HG02610 (cell line): ENCODE data around the gene NUDT10.
"Not testable (repeated sequence)": the region's sequence is repeated elsewhere in the genome, so short reads cannot be mapped to it uniquely, and the experiment has no call there.

ENCODE experiments used
- ATAC-seq: cut with Tn5 transposase; IDR thresholded peaks from one replicate; pipeline ENCODE4 v1.9.1; 2021; ENCODE audit warnings: mild to moderate bottlenecking, moderate library complexity; ENCODE audit not compliant: unreplicated experiment

NUDT10 gene

GRCh38 chrX:51332188-51332942 lies at the start of gene NUDT10:
NUDT10 (plus strand) TSS chrX:51332822; CDS start chrX:51332966, 144 bp downstream.
- no peak for ATAC-seq

DNA sequence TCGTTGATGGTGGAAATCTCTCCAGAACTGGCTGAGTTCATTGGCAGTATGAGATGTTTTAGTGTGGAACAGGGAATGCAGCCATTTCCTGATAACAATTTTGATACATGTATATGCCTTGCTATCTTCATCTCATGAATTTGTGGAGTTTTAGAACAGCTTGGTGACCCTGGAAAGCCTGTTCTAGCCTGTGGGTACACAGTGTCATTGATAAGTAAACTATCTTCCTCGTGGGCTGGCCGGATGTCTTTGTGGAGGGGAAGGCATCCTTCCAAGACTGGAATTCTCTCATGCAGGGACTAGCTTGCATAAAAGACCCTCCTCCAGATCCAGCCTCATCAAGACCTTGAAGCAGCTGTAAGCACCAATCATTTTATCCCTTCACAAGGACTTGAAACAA lies 40.2 kb upstream of the NUDT10 start:
- ATAC-seq = no peak

GRCh38 chrX:51296138-51296537 lies 36.5 kb upstream of the NUDT10 start:
- no peak for ATAC-seq

- ATAC-seq = no peak
Measured at GRCh38 chrX:51316271-51316670, 16.4 kb upstream of the NUDT10 start.

- ATAC-seq = not testable (repeated sequence)
Measured at GRCh38 chrX:51332943-51333785, 542 bp downstream of the NUDT10 start.

DNA sequence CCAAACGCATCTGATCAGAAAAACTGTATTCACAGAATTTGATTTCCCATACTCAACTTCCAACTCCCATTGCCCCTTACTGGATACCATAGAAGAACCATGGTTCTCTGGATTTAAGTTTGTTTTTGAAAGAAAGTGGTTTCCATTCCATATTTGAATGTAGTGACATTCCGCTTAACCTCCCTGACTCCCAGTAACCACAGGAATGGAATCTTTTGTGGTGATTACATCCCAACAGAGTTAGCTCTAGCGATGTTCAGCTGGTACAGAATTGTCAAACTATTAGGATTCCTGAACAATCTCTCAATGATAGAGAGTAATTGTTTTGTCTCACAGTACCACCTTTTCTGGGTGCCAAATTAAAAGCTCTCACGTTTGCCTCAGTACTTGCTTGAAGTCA lies 1.7 kb downstream of the NUDT10 start:
- no peak for ATAC-seq

DNA sequence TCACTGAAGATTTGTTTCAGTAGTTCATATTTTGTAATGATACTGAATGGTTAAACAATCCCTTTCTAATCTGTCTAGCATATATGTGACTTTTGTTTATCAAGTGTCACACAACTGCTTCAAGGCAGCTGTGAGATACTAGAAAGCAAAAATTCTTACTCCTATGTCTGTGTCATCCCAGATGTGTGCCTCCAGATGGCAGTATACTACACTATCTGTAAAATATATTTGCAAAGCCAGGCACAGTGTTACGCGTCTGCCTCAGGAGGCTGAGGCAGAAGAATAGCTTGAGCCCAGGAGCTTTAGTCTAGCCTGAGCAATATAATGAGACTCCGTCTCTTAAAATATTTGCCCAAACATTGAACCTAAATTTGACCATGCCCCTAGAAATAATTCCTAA lies 4.0 kb downstream of the NUDT10 start:
- no peak for ATAC-seq

DNA sequence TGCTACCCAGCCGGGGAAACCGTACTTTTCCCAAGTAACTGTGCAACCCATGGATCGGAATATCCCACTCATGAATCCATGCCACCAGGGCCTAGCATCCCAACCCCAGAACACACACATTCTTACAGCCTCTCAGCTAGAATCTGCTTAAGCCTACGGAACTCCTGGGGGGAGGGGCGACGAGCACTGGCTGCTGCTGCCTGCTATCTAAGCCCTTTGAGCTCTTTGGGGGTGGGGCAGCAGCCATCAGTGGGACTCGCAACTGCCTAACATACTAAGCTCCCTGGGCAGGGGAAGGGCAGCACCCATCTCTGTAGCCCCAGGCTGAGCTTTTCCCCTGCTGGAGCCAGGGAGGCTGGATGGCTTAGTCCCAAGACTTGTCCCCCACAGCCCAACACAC lies 28.6 kb downstream of the NUDT10 start:
- no peak for ATAC-seq

GRCh38 chrX:51376672-51377071 lies 44.0 kb downstream of the NUDT10 start:
- ATAC-seq = no peak
